Measurements from ENCODE around the gene TOR1AIP2.

The TOR1AIP2 gene

DNA sequence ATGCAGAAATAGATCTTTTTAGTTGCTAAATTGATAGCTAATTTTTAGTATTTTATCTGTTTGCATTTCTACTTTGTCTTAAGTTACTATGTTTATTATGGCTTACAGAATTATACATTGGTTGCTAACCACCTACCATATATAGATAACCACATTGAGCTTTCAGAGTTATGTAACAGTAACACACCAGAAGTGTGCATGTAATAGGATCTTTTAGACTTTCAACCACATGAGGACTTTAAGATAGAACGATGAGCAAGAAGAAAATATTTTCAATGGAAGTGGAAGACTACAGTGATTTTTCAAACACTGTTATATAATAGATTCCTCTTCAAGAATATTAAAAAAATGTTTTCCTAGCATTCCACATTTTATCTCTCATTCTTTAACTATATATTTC, 33.3 kb upstream of the TOR1AIP2 start:
- Histone ChIP-seq H3K27ac (ENCODE audit: low read depth, low read length) (no peak overlapping the region), H3K4me3 (ENCODE audit: low read depth, low read length) (no peak overlapping the region), H3K36me3 (ENCODE audit: control insufficient read depth, insufficient read depth, low read length) (peaks cover 35% of the 10 kb centered on the region), H3K27me3 (ENCODE audit: control insufficient read depth, insufficient read depth, low read length) (no peaks in the 10 kb centered on the region), H3K9ac (ENCODE audit: low read depth, low read length) (no peak overlapping the region), H3K9me3 (ENCODE audit: control insufficient read depth, insufficient read depth, low read length) (no peaks in the 10 kb centered on the region), H3K4me1 (ENCODE audit: control insufficient read depth, insufficient read depth, low read length) (no peaks in the 10 kb centered on the region)

GRCh38 chr1:179889589-179889988, 12.0 kb upstream of the TOR1AIP2 start:
- Histone ChIP-seq H3K9me3 (ENCODE audit: control insufficient read depth, insufficient read depth, low read length) (no peaks in the 10 kb centered on the region), H3K4me1 (ENCODE audit: control insufficient read depth, insufficient read depth, low read length) (no peaks in the 10 kb centered on the region), H3K9ac (ENCODE audit: low read depth, low read length) (no peak overlapping the region), H3K27ac (ENCODE audit: low read depth, low read length) (no peak overlapping the region), H3K27me3 (ENCODE audit: control insufficient read depth, insufficient read depth, low read length) (no peaks in the 10 kb centered on the region), H3K36me3 (ENCODE audit: control insufficient read depth, insufficient read depth, low read length) (peaks cover 59% of the 10 kb centered on the region), H3K4me3 (ENCODE audit: low read depth, low read length) (no peak overlapping the region)

GRCh38 chr1:179888071-179888470, 10.5 kb upstream of the TOR1AIP2 start:
- no peak overlapping the region for H3K27ac ChIP-seq (ENCODE audit: low read depth, low read length)
- no peaks in the 10 kb centered on the region for H3K27me3 ChIP-seq (ENCODE audit: control insufficient read depth, insufficient read depth, low read length)
- no peaks in the 10 kb centered on the region for H3K9me3 ChIP-seq (ENCODE audit: control insufficient read depth, insufficient read depth, low read length)
- H3K36me3 ChIP-seq (ENCODE audit: control insufficient read depth, insufficient read depth, low read length): peaks cover 57% of the 10 kb centered on the region
- no peak overlapping the region for H3K4me3 ChIP-seq (ENCODE audit: low read depth, low read length)
- peaks cover 9% of the 10 kb centered on the region; the same call in 1 of the 2 replicates for H3K4me1 ChIP-seq (ENCODE audit: control insufficient read depth, insufficient read depth, low read length)
- H3K9ac ChIP-seq (ENCODE audit: low read depth, low read length): no peak overlapping the region

GRCh38 chr1:179883745-179884138, 6.1 kb upstream of the TOR1AIP2 start:
- H3K36me3 ChIP-seq (ENCODE audit: control insufficient read depth, insufficient read depth, low read length): peaks cover 29% of the 10 kb centered on the region
- peaks cover 15% of the 10 kb centered on the region; the same call in 1 of the 2 replicates for H3K4me1 ChIP-seq (ENCODE audit: control insufficient read depth, insufficient read depth, low read length)
- H3K9me3 ChIP-seq (ENCODE audit: control insufficient read depth, insufficient read depth, low read length): no peaks in the 10 kb centered on the region
- no peaks in the 10 kb centered on the region for H3K27me3 ChIP-seq (ENCODE audit: control insufficient read depth, insufficient read depth, low read length)
- H3K4me3 ChIP-seq (ENCODE audit: low read depth, low read length): peak overlapping the region; percentile 76
- H3K27ac ChIP-seq (ENCODE audit: low read depth, low read length): peak overlapping the region; percentile 100
- peak overlapping the region; percentile 91; the same call in 1 of the 2 replicates for H3K9ac ChIP-seq (ENCODE audit: low read depth, low read length)

DNA sequence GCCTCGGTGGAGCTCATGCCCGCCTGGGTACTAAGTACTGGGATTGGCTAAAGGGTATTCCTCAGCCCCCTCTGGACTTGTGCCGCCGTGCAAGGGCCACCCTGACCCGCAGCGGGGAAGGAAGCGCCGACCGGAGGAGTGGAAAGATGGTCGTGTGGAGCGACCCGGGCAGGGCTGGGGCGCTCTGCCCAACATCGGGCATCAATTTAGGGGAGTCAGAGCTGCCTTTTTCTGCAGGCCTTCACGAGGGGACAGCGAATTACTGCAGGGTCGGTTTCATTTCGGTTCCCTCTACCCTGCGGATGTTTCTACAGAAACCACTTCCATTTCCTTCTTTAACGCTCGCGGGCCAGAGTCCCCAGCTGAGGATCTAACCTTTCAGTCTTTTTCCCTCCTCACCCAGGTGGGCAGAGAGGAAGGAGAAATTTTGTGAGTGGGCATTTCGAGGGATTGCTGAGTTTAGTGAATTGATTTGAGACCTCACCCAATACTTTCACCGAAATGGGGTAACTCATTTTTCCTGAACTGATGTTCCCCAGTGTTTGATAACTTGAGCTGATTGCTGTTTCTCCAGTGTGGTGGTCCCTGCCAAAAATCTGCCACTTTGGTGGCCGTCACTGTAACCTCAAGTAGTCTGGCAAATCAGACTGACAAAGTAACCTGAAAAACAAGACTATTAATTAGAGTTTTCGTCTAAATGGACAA, 5.6 kb upstream of the TOR1AIP2 start:
- Histone ChIP-seq H3K27ac (ENCODE audit: low read depth, low read length) (peak overlapping the region; percentile 100), H3K36me3 (ENCODE audit: control insufficient read depth, insufficient read depth, low read length) (peaks cover 24% of the 10 kb centered on the region), H3K27me3 (ENCODE audit: control insufficient read depth, insufficient read depth, low read length) (no peaks in the 10 kb centered on the region)

GRCh38 chr1:179882253-179883039, 4.8 kb upstream of the TOR1AIP2 start, which contains the start of gene TOR1AIP1:
Gene TOR1AIP1, plus strand, starts transcription at chr1:179882285. Its CDS starts 218 bp downstream, at chr1:179882503.
- Histone ChIP-seq H3K27ac (ENCODE audit: low read depth, low read length) (peak within 1 kb of the TSS; percentile 100), H3K4me1 (ENCODE audit: control insufficient read depth, insufficient read depth, low read length) (peaks cover 15% of the 10 kb centered on the region; the same call in 1 of the 2 replicates), H3K4me3 (ENCODE audit: low read depth, low read length) (peak within 1 kb of the TSS; percentile 76), H3K9me3 (ENCODE audit: control insufficient read depth, insufficient read depth, low read length) (no peaks in the 10 kb centered on the region), H3K36me3 (ENCODE audit: control insufficient read depth, insufficient read depth, low read length) (peaks cover 17% of the 10 kb centered on the region), H3K27me3 (ENCODE audit: control insufficient read depth, insufficient read depth, low read length) (no peaks in the 10 kb centered on the region), H3K9ac (ENCODE audit: low read depth, low read length) (peak within 1 kb of the TSS; percentile 96)

More for the DNA sequence above, 5.6 kb upstream of the TOR1AIP2 start:
- Histone ChIP-seq H3K4me1 (ENCODE audit: control insufficient read depth, insufficient read depth, low read length) (peaks cover 15% of the 10 kb centered on the region; the same call in 1 of the 2 replicates), H3K4me3 (ENCODE audit: low read depth, low read length) (peak overlapping the region; percentile 76), H3K9ac (ENCODE audit: low read depth, low read length) (peak overlapping the region; percentile 91), H3K9me3 (ENCODE audit: control insufficient read depth, insufficient read depth, low read length) (no peaks in the 10 kb centered on the region)

- Histone ChIP-seq H3K4me3 (ENCODE audit: low read depth, low read length) (peak overlapping the region; percentile 76), H3K36me3 (ENCODE audit: control insufficient read depth, insufficient read depth, low read length) (peaks cover 17% of the 10 kb centered on the region), H3K27me3 (ENCODE audit: control insufficient read depth, insufficient read depth, low read length) (no peaks in the 10 kb centered on the region), H3K4me1 (ENCODE audit: control insufficient read depth, insufficient read depth, low read length) (peaks cover 15% of the 10 kb centered on the region; the same call in 1 of the 2 replicates), H3K27ac (ENCODE audit: low read depth, low read length) (peak overlapping the region; percentile 100), H3K9ac (ENCODE audit: low read depth, low read length) (peak overlapping the region; percentile 96), H3K9me3 (ENCODE audit: control insufficient read depth, insufficient read depth, low read length) (no peaks in the 10 kb centered on the region)
Measured at GRCh38 chr1:179881642-179882252, 4.1 kb upstream of the TOR1AIP2 start.

- no peak overlapping the region for H3K4me3 ChIP-seq (ENCODE audit: low read depth, low read length)
- no peak overlapping the region for H3K27ac ChIP-seq (ENCODE audit: low read depth, low read length)
- H3K36me3 ChIP-seq (ENCODE audit: control insufficient read depth, insufficient read depth, low read length): peaks cover 4% of the 10 kb centered on the region
- no peaks in the 10 kb centered on the region for H3K9me3 ChIP-seq (ENCODE audit: control insufficient read depth, insufficient read depth, low read length)
- peaks cover 21% of the 10 kb centered on the region; the same call in 1 of the 2 replicates for H3K4me1 ChIP-seq (ENCODE audit: control insufficient read depth, insufficient read depth, low read length)
- H3K27me3 ChIP-seq (ENCODE audit: control insufficient read depth, insufficient read depth, low read length): no peaks in the 10 kb centered on the region
- no peak overlapping the region for H3K9ac ChIP-seq (ENCODE audit: low read depth, low read length)
Measured at GRCh38 chr1:179879797-179880196, 2.2 kb upstream of the TOR1AIP2 start.

- peak overlapping the region; percentile 18 for H3K27ac ChIP-seq (ENCODE audit: low read depth, low read length)
- no peak overlapping the region for H3K9ac ChIP-seq (ENCODE audit: low read depth, low read length)
- H3K27me3 ChIP-seq (ENCODE audit: control insufficient read depth, insufficient read depth, low read length): no peaks in the 10 kb centered on the region
- peaks cover 27% of the 10 kb centered on the region for H3K36me3 ChIP-seq (ENCODE audit: control insufficient read depth, insufficient read depth, low read length)
- H3K9me3 ChIP-seq (ENCODE audit: control insufficient read depth, insufficient read depth, low read length): no peaks in the 10 kb centered on the region
- peak overlapping the region; percentile 85 for H3K4me3 ChIP-seq (ENCODE audit: low read depth, low read length)
- H3K4me1 ChIP-seq (ENCODE audit: control insufficient read depth, insufficient read depth, low read length): peaks cover 9% of the 10 kb centered on the region; the same call in 1 of the 2 replicates
Measured at GRCh38 chr1:179876300-179876715, 1.3 kb downstream of the TOR1AIP2 start.

- no peak overlapping the region for H3K9ac ChIP-seq (ENCODE audit: low read depth, low read length)
- peaks cover 6% of the 10 kb centered on the region; the same call in 1 of the 2 replicates for H3K4me1 ChIP-seq (ENCODE audit: control insufficient read depth, insufficient read depth, low read length)
- no peaks in the 10 kb centered on the region for H3K27me3 ChIP-seq (ENCODE audit: control insufficient read depth, insufficient read depth, low read length)
- H3K27ac ChIP-seq (ENCODE audit: low read depth, low read length): peak overlapping the region; percentile 18
- H3K4me3 ChIP-seq (ENCODE audit: low read depth, low read length): peak overlapping the region; percentile 85; the same call in 1 of the 2 replicates
- no peaks in the 10 kb centered on the region for H3K9me3 ChIP-seq (ENCODE audit: control insufficient read depth, insufficient read depth, low read length)
- H3K36me3 ChIP-seq (ENCODE audit: control insufficient read depth, insufficient read depth, low read length): peaks cover 29% of the 10 kb centered on the region
Measured at GRCh38 chr1:179875596-179876299, 1.9 kb downstream of the TOR1AIP2 start.
